H9 (cell line): Measurements from ENCODE around the gene ULBP3. TPM values are rescaled to one million over a fixed set of nuclear protein-coding genes. Genes with fewer than 3 reads are reported as not detected.

Experiments used
- DNase-seq: peaks from one replicate; pipeline ENCODE4 v3.0.0-alpha.2; 2017
- H2AFZ ChIP-seq: one replicate; pipeline ENCODE4 v1.6.1; 2013; ENCODE audit warnings: mild to moderate bottlenecking, low read length, control low read depth, moderate library complexity
- H2AK5ac ChIP-seq: 2 replicates; pipeline ENCODE4 v1.6.1; 2013; ENCODE audit warnings: low read length, control low read depth, mixed read lengths; ENCODE audit not compliant: insufficient read length
- H2BK120ac ChIP-seq: one replicate; pipeline ENCODE4 v1.6.1; 2013; ENCODE audit warnings: low read depth, mild to moderate bottlenecking, low read length, control low read depth, inconsistent platforms; ENCODE audit not compliant: poor library complexity, severe bottlenecking
- H2BK12ac ChIP-seq: 2 replicates; pipeline ENCODE4 v1.6.1; 2013; ENCODE audit warnings: low read length, control low read depth, mixed read lengths, low read depth; ENCODE audit not compliant: insufficient read length
- H2BK15ac ChIP-seq: 2 replicates; pipeline ENCODE4 v1.6.1; 2013; ENCODE audit warnings: low read depth, low read length, control low read depth
- H2BK20ac ChIP-seq: one replicate; pipeline ENCODE4 v1.6.1; 2013; ENCODE audit warnings: low read depth, mild to moderate bottlenecking, low read length, control low read depth, inconsistent platforms; ENCODE audit not compliant: poor library complexity, severe bottlenecking
- H2BK5ac ChIP-seq: 2 replicates; pipeline ENCODE4 v1.6.1; 2013; ENCODE audit warnings: low read length, control low read depth, mixed read lengths; ENCODE audit not compliant: insufficient read length
- H3K14ac ChIP-seq: 2 replicates; pipeline ENCODE4 v1.6.1; 2013; ENCODE audit warnings: low read length, control low read depth; ENCODE audit not compliant: insufficient read depth
- H3K18ac ChIP-seq: 2 replicates; pipeline ENCODE4 v1.6.1; 2013; ENCODE audit warnings: low read depth, mild to moderate bottlenecking, mixed read lengths, low read length, control low read depth; ENCODE audit not compliant: insufficient read length
- H3K23ac ChIP-seq: 2 replicates; pipeline ENCODE4 v1.6.1; 2013; ENCODE audit warnings: low read length, control low read depth, mixed read lengths, low read depth; ENCODE audit not compliant: insufficient read length
- H3K23me2 ChIP-seq: 2 replicates; pipeline ENCODE4 v1.6.1; 2013; ENCODE audit warnings: low read depth, mild to moderate bottlenecking, mixed read lengths, low read length, control low read depth; ENCODE audit not compliant: insufficient read length, poor library complexity, severe bottlenecking
- H3K27ac ChIP-seq: 2 replicates; pipeline ENCODE4 v1.5.1; 2013; ENCODE audit warnings: low read length, control low read depth, mixed read lengths, low read depth; ENCODE audit not compliant: insufficient read length
- H3K27me3 ChIP-seq: 2 replicates; pipeline ENCODE4 v1.6.1; 2013; ENCODE audit warnings: low read length, control low read depth, inconsistent platforms; ENCODE audit not compliant: insufficient read depth
- H3K4ac ChIP-seq: 2 replicates; pipeline ENCODE4 v1.6.1; 2013; ENCODE audit warnings: low read depth, mild to moderate bottlenecking, control low read depth, inconsistent platforms, low read length, moderate library complexity
- H3K4me1 ChIP-seq: 2 replicates; pipeline ENCODE4 v1.6.1; 2013; ENCODE audit warnings: low read length, control low read depth, inconsistent platforms; ENCODE audit not compliant: insufficient read depth
- H3K4me2 ChIP-seq: 2 replicates; pipeline ENCODE4 v1.6.1; 2013; ENCODE audit warnings: low read length, control low read depth, mixed read lengths; ENCODE audit not compliant: insufficient read length, insufficient read depth
- H3K56ac ChIP-seq: 2 replicates; pipeline ENCODE4 v1.6.1; 2013; ENCODE audit warnings: low read depth, mild to moderate bottlenecking, mixed read lengths, low read length, control low read depth; ENCODE audit not compliant: insufficient read length
- H3K79me1 ChIP-seq: 2 replicates; pipeline ENCODE4 v1.6.1; 2013; ENCODE audit warnings: low read depth, mild to moderate bottlenecking, moderate library complexity, low read length, control low read depth, inconsistent platforms; ENCODE audit not compliant: insufficient read depth, poor library complexity, severe bottlenecking
- H3K79me2 ChIP-seq: 2 replicates; pipeline ENCODE4 v1.6.1; 2013; ENCODE audit warnings: low read length, control low read depth, inconsistent platforms; ENCODE audit not compliant: insufficient read depth
- H3K9ac ChIP-seq: 2 replicates; pipeline ENCODE4 v1.6.1; 2013; ENCODE audit warnings: low read length, control low read depth, mixed read lengths; ENCODE audit not compliant: insufficient read length; ENCODE audit errors: extremely low read depth
- H3K9me3 ChIP-seq: one replicate; pipeline ENCODE4 v1.6.1; 2013; ENCODE audit warnings: low read depth, low read length, inconsistent platforms; ENCODE audit not compliant: control insufficient read depth
- H3T11ph ChIP-seq: one replicate; pipeline ENCODE4 v1.6.1; 2013; ENCODE audit warnings: mild to moderate bottlenecking, low read length, control low read depth, inconsistent platforms
- H4K20me1 ChIP-seq: one replicate; pipeline ENCODE4 v1.6.1; 2013; ENCODE audit not compliant: control insufficient read depth, insufficient read length, insufficient read depth
- H4K5ac ChIP-seq: 2 replicates; pipeline ENCODE4 v1.6.1; 2013; ENCODE audit warnings: low read depth, mild to moderate bottlenecking, mixed read lengths, low read length, control low read depth; ENCODE audit not compliant: insufficient read length
- H4K8ac ChIP-seq: replicated peaks from 2 replicates; pipeline ENCODE4 v1.6.1; 2013; ENCODE audit warnings: low read length, control low read depth, mixed read lengths, low read depth; ENCODE audit not compliant: insufficient read length
- H4K91ac ChIP-seq: 2 replicates; pipeline ENCODE4 v1.6.1; 2013; ENCODE audit warnings: low read depth, mild to moderate bottlenecking, moderate library complexity, mixed read lengths, low read length, control low read depth; ENCODE audit not compliant: insufficient read length
- H3K27ac Mint-ChIP-seq, 3 experiments: 2 replicates in 2 of 3; 3 replicates in 1 of 3; pipeline ENCODE4 v1.8.0; 2020 to 2021; ENCODE audit warnings: mixed read lengths in 3 of 3, mild to moderate bottlenecking in 1 of 3, moderate library complexity in 1 of 3
- H3K27me3 Mint-ChIP-seq: 2 replicates; pipeline ENCODE4 v1.8.0; 2021; ENCODE audit warnings: low read depth, mild to moderate bottlenecking, moderate library complexity, mixed read lengths
- H3K36me3 Mint-ChIP-seq, 3 experiments: 2 replicates in 2 of 3; 3 replicates in 1 of 3; pipeline ENCODE4 v1.8.0; 2020 to 2021; ENCODE audit warnings: low read depth in 3 of 3, mixed read lengths in 3 of 3; ENCODE audit not compliant: insufficient read depth in 1 of 3
- H3K4me1 Mint-ChIP-seq, 2 experiments: 2 replicates each; pipeline ENCODE4 v1.8.0; 2020; ENCODE audit warnings: mixed read lengths in 2 of 2
- H3K4me3 Mint-ChIP-seq, 2 experiments: 2 replicates in 1 of 2; 3 replicates in 1 of 2; pipeline ENCODE4 v1.8.0; 2020 to 2021; ENCODE audit warnings: mild to moderate bottlenecking in 2 of 2, mixed read lengths in 2 of 2, moderate library complexity in 1 of 2
- H3K9me3 Mint-ChIP-seq, 2 experiments: 2 replicates in 1 of 2; 3 replicates in 1 of 2; pipeline ENCODE4 v1.8.0; 2020; ENCODE audit warnings: mild to moderate bottlenecking in 2 of 2, mixed read lengths in 2 of 2, moderate library complexity in 1 of 2
- WGBS: extraction: QIAGEN DNeasy Blood & Tissue Kit; methylation state at CpG from one replicate; pipeline ENCODE4 v1.1.7; 2013; ENCODE audit warnings: missing lambda C conversion rate, low lambda C conversion rate, mixed read lengths; ENCODE audit not compliant: insufficient read length; ENCODE audit errors: extremely low coverage; 5-methylcytosine and 5-hydroxymethylcytosine counted together
- total RNA-seq: library from RNA; stranded (reverse); gene quantifications from 2 replicates; pipeline ENCODE4 v1.2.1, GENCODE V29; 2021
- TF ChIP-seq, protein P1 (sequence below): fragments of 200-600 bp; sonication (generic); conservative IDR thresholded peaks from 3 replicates; pipeline ENCODE4 v1.8.0; 2021; ENCODE audit warnings: antibody characterized with exemption, mild to moderate bottlenecking

ULBP3 gene
- total RNA-seq, 1 experiment from 2014 or later, result 5.8 TPM

DNA sequence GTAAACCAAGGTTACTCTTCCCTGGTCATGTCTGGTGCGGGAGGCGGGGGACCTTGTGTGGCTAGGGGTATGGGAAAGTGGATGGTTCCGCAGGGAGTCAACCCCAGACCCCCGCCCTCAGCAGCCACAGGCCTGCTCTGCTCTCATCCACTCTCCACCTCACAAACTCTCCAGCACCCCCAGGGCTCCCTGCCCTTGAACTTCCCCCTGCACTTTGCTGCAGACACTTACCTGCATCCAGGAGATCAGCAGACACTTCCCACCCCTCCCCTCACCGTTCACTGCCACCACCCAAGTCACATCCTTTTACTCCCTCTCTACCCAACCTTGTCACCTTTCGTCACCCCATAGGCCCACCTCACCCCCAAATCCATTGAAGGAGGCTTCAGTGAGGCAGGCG is 39.6 kb downstream of the ULBP3 start:
- no peak overlapping the region for H2BK5ac ChIP-seq
- H3T11ph ChIP-seq, result no peak overlapping the region
- no peaks in the 10 kb centered on the region for H3K79me2 ChIP-seq
- no peak overlapping the region for H2BK120ac ChIP-seq
- H2AK5ac ChIP-seq, result no peak overlapping the region
- no peak overlapping the region for H4K5ac ChIP-seq
- Mint-ChIP-seq H3K9me3 (no peaks in the 10 kb centered on the region), H3K27ac (no peak overlapping the region), H3K4me1 (peaks cover 6 to 9% of the 10 kb centered on the region in 2 experiments; a peak in 3 of 4 replicates), H3K36me3 (no peaks in the 10 kb centered on the region), H3K4me3 (no peak overlapping the region), H3K27me3 (peaks cover 51% of the 10 kb centered on the region)
- no peak overlapping the region for H2BK12ac ChIP-seq
- no peak overlapping the region for H2BK15ac ChIP-seq
- H3K27ac ChIP-seq, result no peak overlapping the region
- no peaks in the 10 kb centered on the region for H4K20me1 ChIP-seq
- H3K56ac ChIP-seq, result no peak overlapping the region
- H2AFZ ChIP-seq, result no peak overlapping the region
- no peaks in the 10 kb centered on the region for H3K79me1 ChIP-seq
- peaks cover 4% of the 10 kb centered on the region; the same call in 1 of the 2 replicates for H3K27me3 ChIP-seq
- no peak overlapping the region for H2BK20ac ChIP-seq
- no peaks in the 10 kb centered on the region for H3K23me2 ChIP-seq
- no peak overlapping the region for H3K9ac ChIP-seq
- H3K4ac ChIP-seq, result no peak overlapping the region
- no peak overlapping the region for H4K8ac ChIP-seq
- no peak overlapping the region for H3K14ac ChIP-seq
- no peaks in the 10 kb centered on the region for H3K9me3 ChIP-seq
- WGBS, result no CpG with 5 or more reads among the region's 7 CpGs
- H3K4me1 ChIP-seq, result no peaks in the 10 kb centered on the region
- no peak overlapping the region for H3K23ac ChIP-seq
- H3K18ac ChIP-seq, result no peak overlapping the region
- H4K91ac ChIP-seq, result no peak overlapping the region
- no peak for DNase-seq
- no peak overlapping the region for H3K4me2 ChIP-seq
- TF ChIP-seq, protein P1, sequence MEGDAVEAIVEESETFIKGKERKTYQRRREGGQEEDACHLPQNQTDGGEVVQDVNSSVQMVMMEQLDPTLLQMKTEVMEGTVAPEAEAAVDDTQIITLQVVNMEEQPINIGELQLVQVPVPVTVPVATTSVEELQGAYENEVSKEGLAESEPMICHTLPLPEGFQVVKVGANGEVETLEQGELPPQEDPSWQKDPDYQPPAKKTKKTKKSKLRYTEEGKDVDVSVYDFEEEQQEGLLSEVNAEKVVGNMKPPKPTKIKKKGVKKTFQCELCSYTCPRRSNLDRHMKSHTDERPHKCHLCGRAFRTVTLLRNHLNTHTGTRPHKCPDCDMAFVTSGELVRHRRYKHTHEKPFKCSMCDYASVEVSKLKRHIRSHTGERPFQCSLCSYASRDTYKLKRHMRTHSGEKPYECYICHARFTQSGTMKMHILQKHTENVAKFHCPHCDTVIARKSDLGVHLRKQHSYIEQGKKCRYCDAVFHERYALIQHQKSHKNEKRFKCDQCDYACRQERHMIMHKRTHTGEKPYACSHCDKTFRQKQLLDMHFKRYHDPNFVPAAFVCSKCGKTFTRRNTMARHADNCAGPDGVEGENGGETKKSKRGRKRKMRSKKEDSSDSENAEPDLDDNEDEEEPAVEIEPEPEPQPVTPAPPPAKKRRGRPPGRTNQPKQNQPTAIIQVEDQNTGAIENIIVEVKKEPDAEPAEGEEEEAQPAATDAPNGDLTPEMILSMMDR, result no peak
